H9 (cell line): ENCODE data around the gene AKAP1. TPM values are rescaled to one million over a fixed set of nuclear protein-coding genes. Genes with fewer than 3 reads are reported as not detected.

ENCODE experiments used
- DNase-seq: peaks from one replicate; pipeline ENCODE4 v3.0.0-alpha.2; 2017
- H2AFZ ChIP-seq: one replicate; pipeline ENCODE4 v1.6.1; 2013; ENCODE audit warnings: mild to moderate bottlenecking, low read length, control low read depth, moderate library complexity
- H2AK5ac ChIP-seq: 2 replicates; pipeline ENCODE4 v1.6.1; 2013; ENCODE audit warnings: low read length, control low read depth, mixed read lengths; ENCODE audit not compliant: insufficient read length
- H2BK120ac ChIP-seq: one replicate; pipeline ENCODE4 v1.6.1; 2013; ENCODE audit warnings: low read depth, mild to moderate bottlenecking, low read length, control low read depth, inconsistent platforms; ENCODE audit not compliant: poor library complexity, severe bottlenecking
- H2BK12ac ChIP-seq: 2 replicates; pipeline ENCODE4 v1.6.1; 2013; ENCODE audit warnings: low read length, control low read depth, mixed read lengths, low read depth; ENCODE audit not compliant: insufficient read length
- H2BK15ac ChIP-seq: 2 replicates; pipeline ENCODE4 v1.6.1; 2013; ENCODE audit warnings: low read depth, low read length, control low read depth
- H2BK20ac ChIP-seq: one replicate; pipeline ENCODE4 v1.6.1; 2013; ENCODE audit warnings: low read depth, mild to moderate bottlenecking, low read length, control low read depth, inconsistent platforms; ENCODE audit not compliant: poor library complexity, severe bottlenecking
- H2BK5ac ChIP-seq: 2 replicates; pipeline ENCODE4 v1.6.1; 2013; ENCODE audit warnings: low read length, control low read depth, mixed read lengths; ENCODE audit not compliant: insufficient read length
- H3K14ac ChIP-seq: 2 replicates; pipeline ENCODE4 v1.6.1; 2013; ENCODE audit warnings: low read length, control low read depth; ENCODE audit not compliant: insufficient read depth
- H3K18ac ChIP-seq: 2 replicates; pipeline ENCODE4 v1.6.1; 2013; ENCODE audit warnings: low read depth, mild to moderate bottlenecking, mixed read lengths, low read length, control low read depth; ENCODE audit not compliant: insufficient read length
- H3K23ac ChIP-seq: 2 replicates; pipeline ENCODE4 v1.6.1; 2013; ENCODE audit warnings: low read length, control low read depth, mixed read lengths, low read depth; ENCODE audit not compliant: insufficient read length
- H3K23me2 ChIP-seq: 2 replicates; pipeline ENCODE4 v1.6.1; 2013; ENCODE audit warnings: low read depth, mild to moderate bottlenecking, mixed read lengths, low read length, control low read depth; ENCODE audit not compliant: insufficient read length, poor library complexity, severe bottlenecking
- H3K27ac ChIP-seq: 2 replicates; pipeline ENCODE4 v1.5.1; 2013; ENCODE audit warnings: low read length, control low read depth, mixed read lengths, low read depth; ENCODE audit not compliant: insufficient read length
- H3K27me3 ChIP-seq: 2 replicates; pipeline ENCODE4 v1.6.1; 2013; ENCODE audit warnings: low read length, control low read depth, inconsistent platforms; ENCODE audit not compliant: insufficient read depth
- H3K4ac ChIP-seq: 2 replicates; pipeline ENCODE4 v1.6.1; 2013; ENCODE audit warnings: low read depth, mild to moderate bottlenecking, control low read depth, inconsistent platforms, low read length, moderate library complexity
- H3K4me1 ChIP-seq: 2 replicates; pipeline ENCODE4 v1.6.1; 2013; ENCODE audit warnings: low read length, control low read depth, inconsistent platforms; ENCODE audit not compliant: insufficient read depth
- H3K4me2 ChIP-seq: 2 replicates; pipeline ENCODE4 v1.6.1; 2013; ENCODE audit warnings: low read length, control low read depth, mixed read lengths; ENCODE audit not compliant: insufficient read length, insufficient read depth
- H3K56ac ChIP-seq: 2 replicates; pipeline ENCODE4 v1.6.1; 2013; ENCODE audit warnings: low read depth, mild to moderate bottlenecking, mixed read lengths, low read length, control low read depth; ENCODE audit not compliant: insufficient read length
- H3K79me1 ChIP-seq: 2 replicates; pipeline ENCODE4 v1.6.1; 2013; ENCODE audit warnings: low read depth, mild to moderate bottlenecking, moderate library complexity, low read length, control low read depth, inconsistent platforms; ENCODE audit not compliant: insufficient read depth, poor library complexity, severe bottlenecking
- H3K79me2 ChIP-seq: 2 replicates; pipeline ENCODE4 v1.6.1; 2013; ENCODE audit warnings: low read length, control low read depth, inconsistent platforms; ENCODE audit not compliant: insufficient read depth
- H3K9ac ChIP-seq: 2 replicates; pipeline ENCODE4 v1.6.1; 2013; ENCODE audit warnings: low read length, control low read depth, mixed read lengths; ENCODE audit not compliant: insufficient read length; ENCODE audit errors: extremely low read depth
- H3K9me3 ChIP-seq: one replicate; pipeline ENCODE4 v1.6.1; 2013; ENCODE audit warnings: low read depth, low read length, inconsistent platforms; ENCODE audit not compliant: control insufficient read depth
- H3T11ph ChIP-seq: one replicate; pipeline ENCODE4 v1.6.1; 2013; ENCODE audit warnings: mild to moderate bottlenecking, low read length, control low read depth, inconsistent platforms
- H4K20me1 ChIP-seq: one replicate; pipeline ENCODE4 v1.6.1; 2013; ENCODE audit not compliant: control insufficient read depth, insufficient read length, insufficient read depth
- H4K5ac ChIP-seq: 2 replicates; pipeline ENCODE4 v1.6.1; 2013; ENCODE audit warnings: low read depth, mild to moderate bottlenecking, mixed read lengths, low read length, control low read depth; ENCODE audit not compliant: insufficient read length
- H4K8ac ChIP-seq: replicated peaks from 2 replicates; pipeline ENCODE4 v1.6.1; 2013; ENCODE audit warnings: low read length, control low read depth, mixed read lengths, low read depth; ENCODE audit not compliant: insufficient read length
- H4K91ac ChIP-seq: 2 replicates; pipeline ENCODE4 v1.6.1; 2013; ENCODE audit warnings: low read depth, mild to moderate bottlenecking, moderate library complexity, mixed read lengths, low read length, control low read depth; ENCODE audit not compliant: insufficient read length
- H3K27ac Mint-ChIP-seq, 3 experiments: 2 replicates in 2 of 3; 3 replicates in 1 of 3; pipeline ENCODE4 v1.8.0; 2020 to 2021; ENCODE audit warnings: mixed read lengths in 3 of 3, mild to moderate bottlenecking in 1 of 3, moderate library complexity in 1 of 3
- H3K27me3 Mint-ChIP-seq: 2 replicates; pipeline ENCODE4 v1.8.0; 2021; ENCODE audit warnings: low read depth, mild to moderate bottlenecking, moderate library complexity, mixed read lengths
- H3K36me3 Mint-ChIP-seq, 3 experiments: 2 replicates in 2 of 3; 3 replicates in 1 of 3; pipeline ENCODE4 v1.8.0; 2020 to 2021; ENCODE audit warnings: low read depth in 3 of 3, mixed read lengths in 3 of 3; ENCODE audit not compliant: insufficient read depth in 1 of 3
- H3K4me1 Mint-ChIP-seq, 2 experiments: 2 replicates each; pipeline ENCODE4 v1.8.0; 2020; ENCODE audit warnings: mixed read lengths in 2 of 2
- H3K4me3 Mint-ChIP-seq, 2 experiments: 2 replicates in 1 of 2; 3 replicates in 1 of 2; pipeline ENCODE4 v1.8.0; 2020 to 2021; ENCODE audit warnings: mild to moderate bottlenecking in 2 of 2, mixed read lengths in 2 of 2, moderate library complexity in 1 of 2
- H3K9me3 Mint-ChIP-seq, 2 experiments: 2 replicates in 1 of 2; 3 replicates in 1 of 2; pipeline ENCODE4 v1.8.0; 2020; ENCODE audit warnings: mild to moderate bottlenecking in 2 of 2, mixed read lengths in 2 of 2, moderate library complexity in 1 of 2
- WGBS: extraction: QIAGEN DNeasy Blood & Tissue Kit; methylation state at CpG from one replicate; pipeline ENCODE4 v1.1.7; 2013; ENCODE audit warnings: missing lambda C conversion rate, low lambda C conversion rate, mixed read lengths; ENCODE audit not compliant: insufficient read length; ENCODE audit errors: extremely low coverage; 5-methylcytosine and 5-hydroxymethylcytosine counted together
- total RNA-seq: library from RNA; stranded (reverse); gene quantifications from 2 replicates; pipeline ENCODE4 v1.2.1, GENCODE V29; 2021
- TF ChIP-seq, protein P1 (sequence below): fragments of 200-600 bp; sonication (generic); conservative IDR thresholded peaks from 3 replicates; pipeline ENCODE4 v1.8.0; 2021; ENCODE audit warnings: antibody characterized with exemption, mild to moderate bottlenecking

Gene AKAP1
- total RNA-seq, 1 experiment from 2014 or later, result 61.2 TPM

DNA sequence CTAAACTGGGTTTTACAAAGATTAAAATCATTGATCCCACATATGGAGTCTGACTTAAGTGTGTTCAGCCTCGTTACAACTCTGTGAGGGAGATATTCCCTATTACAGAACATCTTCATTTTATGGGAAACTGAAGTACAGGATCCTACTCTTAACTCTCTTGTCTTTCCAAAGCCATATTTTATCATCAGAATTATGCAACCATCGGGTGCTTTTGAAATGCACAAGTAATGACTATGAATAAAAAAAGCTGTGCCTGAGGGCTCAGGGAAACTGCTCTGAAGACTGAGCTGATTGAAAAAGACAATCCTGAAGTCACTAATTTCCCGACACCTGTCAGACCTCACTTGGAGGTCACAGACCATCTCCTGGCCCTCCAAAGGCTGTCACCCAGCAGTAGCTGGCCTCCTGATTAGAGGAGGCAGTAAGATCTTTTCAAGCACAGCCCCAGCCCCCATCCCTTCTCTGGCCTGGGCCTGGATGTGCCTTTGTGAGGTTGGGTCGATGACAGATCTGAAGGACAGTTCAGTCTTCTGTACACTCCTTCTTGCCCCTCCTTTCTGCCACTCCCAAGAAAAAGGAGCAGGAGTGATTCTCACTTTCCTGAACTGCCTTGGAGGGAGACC lies 5.6 kb downstream of the AKAP1 start:
- H3K4ac ChIP-seq, result no peak overlapping the region
- H3T11ph ChIP-seq, result no peak overlapping the region
- H2BK15ac ChIP-seq, result no peak overlapping the region
- TF ChIP-seq, protein P1, sequence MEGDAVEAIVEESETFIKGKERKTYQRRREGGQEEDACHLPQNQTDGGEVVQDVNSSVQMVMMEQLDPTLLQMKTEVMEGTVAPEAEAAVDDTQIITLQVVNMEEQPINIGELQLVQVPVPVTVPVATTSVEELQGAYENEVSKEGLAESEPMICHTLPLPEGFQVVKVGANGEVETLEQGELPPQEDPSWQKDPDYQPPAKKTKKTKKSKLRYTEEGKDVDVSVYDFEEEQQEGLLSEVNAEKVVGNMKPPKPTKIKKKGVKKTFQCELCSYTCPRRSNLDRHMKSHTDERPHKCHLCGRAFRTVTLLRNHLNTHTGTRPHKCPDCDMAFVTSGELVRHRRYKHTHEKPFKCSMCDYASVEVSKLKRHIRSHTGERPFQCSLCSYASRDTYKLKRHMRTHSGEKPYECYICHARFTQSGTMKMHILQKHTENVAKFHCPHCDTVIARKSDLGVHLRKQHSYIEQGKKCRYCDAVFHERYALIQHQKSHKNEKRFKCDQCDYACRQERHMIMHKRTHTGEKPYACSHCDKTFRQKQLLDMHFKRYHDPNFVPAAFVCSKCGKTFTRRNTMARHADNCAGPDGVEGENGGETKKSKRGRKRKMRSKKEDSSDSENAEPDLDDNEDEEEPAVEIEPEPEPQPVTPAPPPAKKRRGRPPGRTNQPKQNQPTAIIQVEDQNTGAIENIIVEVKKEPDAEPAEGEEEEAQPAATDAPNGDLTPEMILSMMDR, result no peak
- H2AFZ ChIP-seq, result no peak overlapping the region
- no peak overlapping the region for H4K8ac ChIP-seq
- Mint-ChIP-seq H3K27me3 (peaks cover 1% of the 10 kb centered on the region; the same call in 1 of the 2 replicates), H3K27ac (no peak overlapping the region; a peak in 1 of 7 replicates), H3K4me3 (no peak overlapping the region), H3K9me3 (no peaks in the 10 kb centered on the region), H3K4me1 (peaks cover 75 to 77% of the 10 kb centered on the region in 2 experiments), H3K36me3 (peaks cover 2 to 3% (median 3%) of the 10 kb centered on the region in 3 experiments; a peak in 4 of 7 replicates)
- no peak overlapping the region for H3K14ac ChIP-seq
- no peak overlapping the region for H2BK20ac ChIP-seq
- H2BK12ac ChIP-seq, result no peak overlapping the region
- H3K56ac ChIP-seq, result no peak overlapping the region
- DNase-seq, result no peak
- no peak overlapping the region for H3K9ac ChIP-seq
- H3K23me2 ChIP-seq, result peaks cover 7% of the 10 kb centered on the region
- no peak overlapping the region for H3K18ac ChIP-seq
- H2AK5ac ChIP-seq, result no peak overlapping the region
- WGBS, result no CpG with 5 or more reads among the region's 4 CpGs
- no peak overlapping the region for H3K4me2 ChIP-seq
- peaks cover 4% of the 10 kb centered on the region for H4K20me1 ChIP-seq
- H4K5ac ChIP-seq, result no peak overlapping the region
- peaks cover 26% of the 10 kb centered on the region for H3K4me1 ChIP-seq
- H3K23ac ChIP-seq, result no peak overlapping the region
- H3K79me1 ChIP-seq, result peaks cover 9% of the 10 kb centered on the region
- no peak overlapping the region for H3K27ac ChIP-seq
- H2BK120ac ChIP-seq, result no peak overlapping the region
- no peaks in the 10 kb centered on the region for H3K27me3 ChIP-seq
- peaks cover 59% of the 10 kb centered on the region; the same call in 1 of the 2 replicates for H3K79me2 ChIP-seq
- no peak overlapping the region for H4K91ac ChIP-seq
- no peak overlapping the region for H2BK5ac ChIP-seq
- no peaks in the 10 kb centered on the region for H3K9me3 ChIP-seq
